Activated effector memory CD4-positive, alpha-beta T cell treated with Interleukin-2 at 50 U/mL for 16 hours (primary cell): Measurements from ENCODE around the gene DIP2C.
"Not testable (repeated sequence)": the region's sequence is repeated elsewhere in the genome, so short reads cannot be mapped to it uniquely, and the experiment has no call there.

Experiments
- DNase-seq: peaks from one replicate; pipeline ENCODE4 v3.0.0-alpha.2; 2020

Gene DIP2C

GRCh38 chr10:285216-285615, 404.3 kb downstream of the DIP2C start:
- no peak for DNase-seq

- no peak for DNase-seq
Observed at GRCh38 chr10:283916-284356, 405.5 kb downstream of the DIP2C start.

DNA sequence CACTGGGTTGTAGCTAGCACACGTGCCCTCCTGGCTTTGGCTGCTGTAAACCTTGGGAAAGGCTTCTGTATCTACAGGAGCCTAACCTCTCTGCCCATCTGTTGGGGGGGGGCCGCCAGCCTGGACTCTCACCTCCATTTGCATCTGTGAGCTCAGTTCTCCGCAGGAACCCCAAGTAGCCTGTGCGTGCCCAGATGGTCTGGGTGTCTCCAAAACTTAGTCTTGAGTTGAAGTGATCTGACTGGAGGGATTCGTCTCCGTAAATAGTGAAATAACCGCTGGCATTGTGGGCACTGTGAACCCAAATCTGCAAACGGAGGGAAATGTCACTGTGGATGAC, 406.4 kb downstream of the DIP2C start:
- no peak for DNase-seq

GRCh38 chr10:282294-283139, 407.0 kb downstream of the DIP2C start:
- DNase-seq: no peak

DNA sequence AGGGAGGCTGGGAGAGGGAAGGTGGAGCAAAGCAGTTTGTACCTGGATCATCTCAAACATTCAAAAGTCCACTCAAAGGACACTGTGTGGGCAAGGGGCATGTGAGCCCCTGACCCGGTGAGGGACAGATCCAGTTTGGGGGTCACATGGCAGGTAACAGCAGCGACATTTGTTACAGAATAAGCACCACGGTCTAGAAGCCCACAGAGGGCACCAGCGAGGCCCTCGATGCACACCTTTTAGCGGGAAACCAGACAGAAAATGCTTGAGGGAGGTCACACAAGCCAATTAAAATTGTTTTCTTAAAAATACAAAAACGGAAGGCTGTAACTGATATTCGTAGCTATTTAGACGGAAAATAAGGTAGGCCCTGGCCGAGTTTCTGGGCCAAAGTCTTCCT, 409.8 kb downstream of the DIP2C start:
- no peak for DNase-seq

DNA sequence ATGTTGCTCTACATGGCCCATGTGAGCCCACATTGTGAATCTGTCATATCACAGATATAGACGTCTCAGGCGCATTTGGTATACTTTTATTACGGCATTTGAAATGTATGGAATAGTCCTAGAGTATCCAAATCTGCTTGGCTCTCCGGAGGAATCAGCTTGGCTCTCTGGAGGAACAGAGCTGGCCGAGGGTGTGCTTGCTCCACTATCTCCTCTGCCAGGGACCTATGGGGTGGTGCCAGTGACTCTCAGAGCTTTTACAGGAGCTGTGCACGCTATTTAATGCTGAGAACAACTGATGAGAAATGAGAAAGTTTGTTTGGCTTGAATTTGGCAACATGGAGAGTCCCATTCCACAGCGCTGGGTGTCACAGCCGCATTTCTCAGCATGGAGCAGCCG, 410.2 kb downstream of the DIP2C start:
- no peak for DNase-seq

DNA sequence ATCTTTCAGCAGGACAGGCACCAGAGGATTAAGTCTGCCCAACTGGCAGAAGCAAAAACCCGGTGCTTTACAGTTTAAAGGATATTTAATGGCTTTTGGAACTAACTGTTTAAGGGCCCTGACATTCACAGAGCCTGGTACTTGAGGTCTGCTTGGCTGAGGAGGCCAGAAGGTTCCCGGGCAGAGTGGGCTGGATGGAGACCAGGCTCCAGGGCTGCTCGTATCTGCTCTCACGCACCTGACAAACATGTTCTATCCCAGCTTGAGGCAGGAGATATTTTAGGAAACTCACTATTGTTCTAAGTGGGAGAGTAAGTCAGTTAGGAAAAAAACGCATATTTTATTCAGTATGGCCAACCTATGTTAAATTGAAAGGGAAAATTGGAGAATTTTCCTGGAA, 410.8 kb downstream of the DIP2C start:
- no peak for DNase-seq

- no peak for DNase-seq
Observed at GRCh38 chr10:277963-278362, 411.5 kb downstream of the DIP2C start.

- DNase-seq: no peak
Observed at GRCh38 chr10:275680-276079, 413.8 kb downstream of the DIP2C start.

DNA sequence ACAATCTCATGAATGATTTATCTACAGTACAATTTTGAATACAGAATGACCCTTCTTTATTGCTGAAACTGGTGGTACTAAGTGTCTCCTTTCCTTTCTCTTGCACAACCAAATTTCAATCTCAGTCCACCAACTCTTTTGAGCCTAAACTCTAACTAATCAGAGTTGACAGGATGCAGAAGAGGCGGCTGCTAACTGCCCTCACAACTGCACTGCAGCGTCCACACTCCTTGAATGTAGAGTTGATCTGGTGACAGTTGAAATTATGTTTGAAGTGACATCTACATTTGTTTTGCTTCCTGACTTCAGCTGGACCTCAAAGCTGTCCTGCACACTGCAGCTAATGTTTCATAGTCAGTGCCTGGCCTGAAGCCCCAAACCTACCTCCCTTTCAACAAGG, 414.6 kb downstream of the DIP2C start:
- no peak for DNase-seq

DNA sequence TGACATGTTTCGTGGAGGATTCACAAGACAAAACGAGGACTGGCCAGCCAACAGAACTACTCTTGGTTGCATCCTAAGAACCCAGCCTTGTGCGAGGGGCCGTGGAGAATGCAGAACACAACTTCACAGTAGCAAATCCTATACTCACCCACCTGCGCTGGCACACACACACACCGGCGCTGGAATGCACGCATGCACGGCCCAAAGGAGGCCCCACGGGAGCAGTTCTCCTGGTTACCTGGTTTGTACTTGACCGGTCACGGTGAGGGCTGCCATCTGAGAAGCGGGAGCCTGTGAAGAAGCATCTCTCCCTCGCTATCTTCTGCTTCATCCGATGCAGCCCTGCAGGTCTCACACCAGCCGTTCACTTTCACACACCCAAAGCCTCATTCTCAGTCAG, 416.4 kb downstream of the DIP2C start:
- no peak for DNase-seq

DNA sequence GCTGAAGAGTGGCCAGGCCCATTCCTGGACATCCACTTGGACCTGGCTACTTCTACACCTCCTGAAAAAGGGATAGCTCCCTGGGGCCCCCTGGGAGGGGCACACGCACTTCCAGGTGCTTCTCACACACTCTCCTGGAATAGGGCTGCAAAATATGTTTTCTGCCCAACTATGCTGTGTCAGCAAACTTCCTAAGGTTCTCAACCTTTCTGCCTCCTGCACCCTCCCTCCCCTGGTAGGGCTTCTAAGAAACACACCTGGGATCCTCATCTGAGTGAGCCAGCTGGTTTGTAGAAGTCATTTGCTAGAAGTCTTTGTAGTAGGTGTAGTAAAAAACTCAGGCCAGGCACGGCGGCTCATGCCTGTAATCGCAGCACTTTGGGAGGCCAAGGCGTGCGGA, 417.7 kb downstream of the DIP2C start:
- no peak for DNase-seq

DNA sequence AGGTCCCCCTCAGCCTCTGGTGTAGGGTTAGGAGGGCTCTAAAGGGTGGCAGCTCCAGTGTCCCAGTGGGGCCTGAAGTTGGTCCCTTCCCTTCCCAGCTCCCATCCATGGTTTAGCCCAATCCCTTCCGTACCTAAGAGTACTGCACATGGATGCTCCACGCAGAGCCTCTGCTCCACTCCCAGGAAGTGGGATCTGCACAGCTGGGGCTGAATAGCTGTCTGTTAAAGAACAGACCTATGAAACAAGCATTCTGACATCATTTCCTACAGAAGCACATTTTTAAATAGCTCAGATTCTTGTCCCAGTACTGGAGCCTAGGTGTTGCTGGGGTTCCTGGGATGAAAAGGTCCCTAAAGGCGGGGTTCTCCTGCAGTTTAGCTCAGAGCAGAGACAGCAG, 418.3 kb downstream of the DIP2C start:
- DNase-seq: no peak

GRCh38 chr10:269440-270074, 419.9 kb downstream of the DIP2C start:
- DNase-seq: no peak

DNA sequence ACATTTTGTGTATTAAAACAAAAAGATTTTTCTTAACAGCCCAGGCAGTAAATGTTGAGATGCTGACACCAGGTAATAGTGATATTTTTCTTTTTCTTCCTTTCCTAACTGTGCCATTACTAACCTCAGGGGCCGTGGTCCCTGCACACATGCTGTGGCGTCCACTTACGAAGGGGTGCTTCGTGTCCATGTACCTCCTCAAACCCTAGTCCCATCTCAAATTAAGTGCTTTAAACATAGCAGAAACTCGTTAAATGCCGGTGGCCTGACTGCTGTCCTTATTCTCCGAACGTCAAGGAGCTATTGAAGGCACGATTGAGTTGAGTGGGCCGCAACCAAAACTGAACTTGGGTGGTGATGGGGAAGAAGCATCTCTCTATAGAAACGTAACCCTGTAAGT, 421.8 kb downstream of the DIP2C start:
- no peak for DNase-seq

GRCh38 chr10:266974-267425, 422.5 kb downstream of the DIP2C start:
- DNase-seq: no peak

GRCh38 chr10:265816-266588, 423.5 kb downstream of the DIP2C start:
- DNase-seq: not testable (repeated sequence)

GRCh38 chr10:265074-265440, 424.4 kb downstream of the DIP2C start:
- not testable (repeated sequence) for DNase-seq

DNA sequence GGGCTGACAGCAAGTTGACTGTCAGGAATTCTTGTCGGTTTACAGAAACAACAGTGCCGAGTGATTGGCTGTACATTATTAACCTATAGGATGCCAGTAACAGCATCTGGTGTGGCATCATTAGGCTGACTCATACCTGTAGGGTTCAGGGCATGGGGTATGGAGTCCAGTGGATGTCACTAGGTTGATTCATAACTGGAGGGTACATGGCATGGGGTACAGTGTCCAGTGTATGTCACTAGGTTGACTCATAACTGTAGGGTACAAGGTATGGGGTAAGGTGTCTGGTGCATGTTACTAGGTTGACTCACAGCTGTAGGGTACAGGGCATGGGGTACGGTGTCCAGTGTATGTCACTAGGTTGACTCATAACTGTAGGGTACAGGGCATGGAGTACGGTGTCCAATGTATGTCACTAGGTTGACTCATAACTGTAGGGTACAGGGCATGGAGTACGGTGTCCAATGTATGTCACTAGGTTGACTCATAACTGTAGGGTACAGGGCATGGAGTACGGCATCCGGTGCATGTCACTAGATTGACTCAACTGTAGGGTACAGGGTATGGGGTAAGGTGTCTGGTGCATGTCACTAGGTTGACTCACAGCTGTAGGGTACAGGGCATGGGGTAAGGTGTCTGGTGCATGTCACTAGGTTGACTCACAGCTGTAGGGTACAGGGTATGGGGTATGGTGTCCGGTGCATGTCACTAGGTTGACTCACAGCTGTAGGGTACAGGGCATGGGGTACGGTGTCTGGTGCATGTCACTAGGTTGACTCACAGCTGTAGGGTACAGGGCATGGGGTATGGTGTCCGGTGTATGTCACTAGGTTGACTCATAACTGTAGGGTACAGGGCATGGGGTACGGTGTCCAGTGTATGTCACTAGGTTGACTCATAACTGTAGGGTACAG, 425.1 kb downstream of the DIP2C start:
- DNase-seq: not testable (repeated sequence)

- DNase-seq: no peak
Observed at GRCh38 chr10:260819-261429, 428.5 kb downstream of the DIP2C start.

DNA sequence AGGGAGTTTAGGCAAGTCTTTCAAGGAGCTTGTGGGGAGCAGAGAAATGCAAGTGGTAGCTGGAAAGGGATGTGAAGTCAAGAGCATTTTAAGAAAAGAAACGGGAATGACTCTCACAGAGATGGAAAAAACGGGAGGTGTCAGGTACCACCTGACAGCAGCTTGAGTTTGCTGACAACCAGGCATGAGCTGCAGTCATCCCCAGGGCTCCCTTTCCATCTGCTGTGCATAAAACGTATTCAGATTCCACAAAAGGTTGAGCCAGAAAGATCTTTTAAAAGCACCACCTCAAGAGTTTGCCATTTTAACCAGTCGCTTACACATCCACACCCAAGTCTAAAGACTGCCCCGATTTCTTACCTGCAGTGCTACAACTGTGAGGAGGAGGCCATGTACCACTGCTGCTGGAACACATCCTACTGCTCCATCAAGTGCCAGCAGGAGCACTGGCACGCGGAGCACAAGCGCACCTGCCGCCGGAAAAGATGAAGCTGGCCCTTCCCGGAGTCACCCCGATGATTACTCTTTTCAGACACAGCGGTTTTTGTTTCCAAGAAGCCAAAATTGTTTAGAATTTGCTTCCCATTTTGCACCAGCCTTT, 437.4 kb downstream of the DIP2C start:
- no peak for DNase-seq

- no peak for DNase-seq
Observed at GRCh38 chr10:248307-248706, 441.2 kb downstream of the DIP2C start.
